Lung (tissue), 12 donors: ENCODE measurements around the gene APC2. TPM values are rescaled to one million over a fixed set of nuclear protein-coding genes. Genes with fewer than 3 reads are reported as not detected.
"Not testable (repeated sequence)": the region's sequence is repeated elsewhere in the genome, so short reads cannot be mapped to it uniquely, and the experiment has no call there.

Source experiments
- ATAC-seq: fragments of 200-7000 bp; cut with Tn5 transposase; one replicate; pipeline ENCODE4 v1.9.1; 2020; ENCODE audit warnings: moderate number of reproducible peaks; ENCODE audit not compliant: insufficient read depth, low FRiP score
- DNase-seq, 3 donors: peaks; one replicate each; pipeline ENCODE4 v3.0.0-alpha.2; 2013 to 2017
- H3K27ac ChIP-seq, 2 donors: one replicate each; pipeline ENCODE4 v1.5.1; 2013; ENCODE audit warnings: mild to moderate bottlenecking in 2 of 2, moderate library complexity in 2 of 2, control low read depth in 1 of 2, inconsistent platforms in 1 of 2, low read depth in 1 of 2, low read length in 1 of 2
- H3K27me3 ChIP-seq, 3 donors: one replicate each; pipeline ENCODE4 v1.5.1; 2013; ENCODE audit warnings: low read length in 2 of 3; ENCODE audit not compliant: control insufficient read depth in 3 of 3, insufficient read depth in 3 of 3
- H3K36me3 ChIP-seq, 4 donors: one replicate each; pipeline ENCODE4 v1.5.1; 2013; ENCODE audit warnings: low read length in 4 of 4, mild to moderate bottlenecking in 1 of 4, moderate library complexity in 1 of 4; ENCODE audit not compliant: control insufficient read depth in 4 of 4, insufficient read depth in 4 of 4
- H3K4me1 ChIP-seq, 5 donors: one replicate each; pipeline ENCODE4 v1.5.1; 2013; ENCODE audit warnings: low read length in 5 of 5, mild to moderate bottlenecking in 2 of 5, moderate library complexity in 1 of 5; ENCODE audit not compliant: control insufficient read depth in 5 of 5, insufficient read depth in 5 of 5
- H3K4me3 ChIP-seq: one replicate; pipeline ENCODE4 v1.5.1; 2013; ENCODE audit warnings: mild to moderate bottlenecking, control low read depth, moderate library complexity
- H3K9ac ChIP-seq, 2 donors: one replicate each; pipeline ENCODE4 v1.5.1; 2013; ENCODE audit warnings: low read length in 2 of 2, control low read depth in 1 of 2; ENCODE audit not compliant: insufficient read depth in 1 of 2
- H3K9me3 ChIP-seq, 4 donors: one replicate each; pipeline ENCODE4 v1.5.1; 2013; ENCODE audit warnings: low read length in 3 of 4, mild to moderate bottlenecking in 1 of 4, moderate library complexity in 1 of 4; ENCODE audit not compliant: control insufficient read depth in 4 of 4, insufficient read depth in 3 of 4
- CTCF ChIP-seq: IDR thresholded peaks from 2 replicates; pipeline ENCODE4 v1.5.1; 2012; ENCODE audit warnings: mild to moderate bottlenecking; ENCODE audit errors: control extremely low read depth, extremely low read depth
- WGBS, 2 donors: extraction: QIAGEN DNeasy Blood & Tissue Kit; methylation state at CpG; one replicate each; pipeline ENCODE4 v1.1.7; 2013; 5-methylcytosine and 5-hydroxymethylcytosine counted together
- polyA plus RNA-seq, 2 donors: library from polyadenylated mRNA; stranded (reverse); fragments of 200-250 nt; gene quantifications; one replicate each; pipeline ENCODE4 v1.2.1, GENCODE V29; 2013
- total RNA-seq, 2 donors: library from RNA; depleted of rRNA in 1 of 2; stranded (reverse); fragments of >200 nt in 1 of 2; gene quantifications; one replicate each; pipeline ENCODE4 v1.2.1, GENCODE V29; 2014 to 2021
- donor health status: control.
- donor health status: control.
- donor health status: Bipolar disorder and iron deficiency.
- donor health status: healthy.
- donor health status: DM: yes; HTN: yes; CAD: no.

The APC2 gene
- total and polyA plus RNA-seq, 4 donors = 0.01 to 0.37 (median 0.10) TPM

DNA sequence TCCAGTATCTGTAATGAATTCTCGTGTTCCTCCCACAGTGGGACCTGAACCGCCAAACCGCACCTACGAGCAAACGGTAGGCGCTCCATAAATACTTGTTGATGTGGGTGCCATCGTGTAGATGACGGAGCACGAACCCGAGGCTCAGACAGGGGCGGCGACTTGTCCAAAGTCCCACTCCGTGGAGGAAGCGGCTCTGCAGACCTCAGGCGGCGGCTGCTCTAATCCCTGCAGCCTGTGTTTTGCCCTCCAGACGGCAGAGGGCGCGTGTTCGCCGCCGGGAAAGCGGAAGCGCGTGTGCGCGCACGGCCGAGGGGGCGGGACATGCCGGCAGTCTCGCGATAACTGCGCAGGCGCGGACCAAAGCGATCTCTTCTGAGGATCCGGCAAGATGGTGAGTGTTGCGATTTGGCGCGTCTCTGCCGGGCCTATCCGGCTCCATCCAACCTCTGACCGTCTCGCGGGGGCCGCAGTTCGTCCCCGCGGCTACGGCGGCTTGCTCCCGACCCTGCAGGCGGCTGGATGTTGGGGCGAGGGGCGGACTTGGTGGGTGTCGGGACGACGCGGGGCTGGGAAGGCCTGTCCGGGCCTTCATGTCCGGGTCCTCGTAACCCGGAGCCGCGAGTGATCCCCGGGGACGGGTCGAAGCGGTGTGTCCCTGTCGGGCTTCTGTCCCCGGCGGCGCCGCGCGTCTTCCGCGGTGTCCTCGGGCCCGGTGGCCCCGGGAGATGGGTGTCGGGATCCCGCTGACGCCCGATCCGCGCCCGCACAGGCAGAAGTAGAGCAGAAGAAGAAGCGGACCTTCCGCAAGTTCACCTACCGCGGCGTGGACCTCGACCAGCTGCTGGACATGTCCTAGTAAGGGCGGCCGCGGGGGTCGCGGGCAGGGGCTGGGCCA lies 11.6 kb upstream of the APC2 start, which contains the start of gene RPS15:
RPS15 (plus strand) TSS at position 362 of the 898 bp plus-strand sequence; CDS start at position 392, 30 bp downstream.
- peak; percentile 88 for TF ChIP-seq CTCF
- H3K4me3 ChIP-seq = peak within 1 kb of the TSS; percentile 98
- H3K9me3 ChIP-seq = no peaks in the 10 kb centered on the region
- peaks cover 19 to 54% (median 33%) of the 10 kb centered on the region in 4 donors for H3K36me3 ChIP-seq
- ATAC-seq (peak; percentile 93), DNase-seq (peak; percentile 96 to 98 (median 97))
- peaks cover 0 to 17% (median 3%) of the 10 kb centered on the region in 5 donors for H3K4me1 ChIP-seq
- no peaks in the 10 kb centered on the region for H3K27me3 ChIP-seq
- H3K9ac ChIP-seq = peak within 1 kb of the TSS; percentile 77 to 95
- WGBS, 2 donors = 1 to 2% methylated on average over 91 to 100 of the region's 100 CpGs
- H3K27ac ChIP-seq = peak within 1 kb of the TSS; percentile 73 to 96

DNA sequence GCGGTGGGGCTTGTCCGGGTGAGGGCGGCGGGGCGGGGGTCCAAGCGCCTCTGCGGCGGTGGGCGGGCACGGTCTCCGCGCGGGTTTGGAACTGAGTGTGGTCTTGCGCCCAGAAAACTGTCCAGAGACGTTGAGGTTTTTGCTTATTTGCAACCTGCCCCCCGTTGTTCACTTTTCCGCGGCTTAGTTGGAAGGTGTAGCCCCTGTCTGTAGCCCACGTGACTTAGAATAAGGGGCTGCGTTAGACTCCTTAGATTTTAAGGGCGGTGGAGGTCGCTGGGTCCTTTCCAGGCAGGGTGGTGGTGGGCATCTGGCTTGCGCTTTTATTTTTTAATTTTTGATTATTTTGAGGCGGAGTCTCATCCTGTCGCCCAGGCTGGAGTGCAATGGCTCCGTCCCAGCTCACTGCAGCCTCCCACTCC lies 11.0 kb upstream of the APC2 start:
- TF ChIP-seq CTCF = no peak
- Histone ChIP-seq H3K9me3 (no peaks in the 10 kb centered on the region), H3K9ac (peak overlapping the region; percentile 77 to 95), H3K36me3 (peaks cover 19 to 47% (median 33%) of the 10 kb centered on the region in 4 donors), H3K27me3 (no peaks in the 10 kb centered on the region), H3K27ac (peak overlapping the region in 1 of 2 donors; percentile 73), H3K4me1 (peaks cover 0 to 17% (median 3%) of the 10 kb centered on the region in 5 donors), H3K4me3 (peak overlapping the region; percentile 98)
- DNase-seq = no peak
- ATAC-seq = no peak
- WGBS, 2 donors = 1 to 2% methylated on average over 23 to 26 of the region's 26 CpGs

DNA sequence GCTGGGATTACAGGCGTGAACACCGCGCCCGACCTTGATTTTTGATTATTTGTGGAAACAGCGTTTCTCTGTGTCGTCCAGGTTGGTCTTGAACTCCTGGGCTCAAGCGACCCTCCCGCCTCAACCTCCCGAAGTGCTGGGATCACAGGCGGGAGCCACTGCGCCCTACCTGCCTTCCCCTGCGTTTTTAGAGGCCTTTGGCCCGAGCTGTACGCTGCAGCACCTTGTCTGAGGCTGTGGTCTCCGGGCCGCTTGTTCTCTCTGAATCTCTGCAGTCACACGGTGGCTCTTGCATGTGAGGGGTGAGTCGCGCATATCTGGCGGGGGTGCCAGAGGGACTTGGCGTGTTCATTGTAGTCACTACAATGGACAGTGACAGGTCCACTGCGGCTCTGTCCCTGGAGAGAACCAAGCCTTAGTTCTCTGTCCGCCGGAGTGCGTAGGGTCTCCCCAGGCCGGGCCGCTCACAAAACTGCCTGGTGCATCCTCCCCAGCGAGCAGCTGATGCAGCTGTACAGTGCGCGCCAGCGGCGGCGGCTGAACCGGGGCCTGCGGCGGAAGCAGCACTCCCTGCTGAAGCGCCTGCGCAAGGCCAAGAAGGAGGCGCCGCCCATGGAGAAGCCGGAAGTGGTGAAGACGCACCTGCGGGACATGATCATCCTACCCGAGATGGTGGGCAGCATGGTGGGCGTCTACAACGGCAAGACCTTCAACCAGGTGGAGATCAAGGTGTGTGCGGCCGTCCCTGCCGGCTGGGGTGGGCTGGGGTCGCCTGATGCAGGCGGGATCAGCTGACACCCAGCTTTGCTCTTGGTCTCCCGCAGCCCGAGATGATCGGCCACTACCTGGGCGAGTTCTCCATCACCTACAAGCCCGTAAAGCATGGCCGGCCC lies 10.2 kb upstream of the APC2 start:
- Histone ChIP-seq H3K4me3 (peak overlapping the region; percentile 98), H3K36me3 (peaks cover 19 to 39% (median 31%) of the 10 kb centered on the region in 4 donors), H3K4me1 (peaks cover 0 to 17% (median 3%) of the 10 kb centered on the region in 5 donors), H3K9ac (peak overlapping the region; percentile 77 to 95)
- DNase-seq, ATAC-seq, H3K27me3 ChIP-seq, H3K27ac ChIP-seq, H3K9me3 ChIP-seq: not testable (repeated sequence)
- 85 to 88% methylated on average over 56 to 57 of the region's 57 CpGs for WGBS, 2 donors
